Hindlimb muscle (tissue), 1 donor: ENCODE measurements around the gene ACTA2. TPM values are rescaled to one million over a fixed set of nuclear protein-coding genes. Genes with fewer than 3 reads are reported as not detected.

Source experiments
- DNase-seq: peaks from one replicate; pipeline ENCODE4 v3.0.0-alpha.2; 2013
- polyA plus RNA-seq: library from polyadenylated mRNA; unstranded; fragments of 120-200 nt; gene quantifications from one replicate; pipeline ENCODE4 v1.2.1, GENCODE V29; 2013; ENCODE audit not compliant: insufficient read length

Gene ACTA2
- polyA plus RNA-seq, result 220 TPM

DNA sequence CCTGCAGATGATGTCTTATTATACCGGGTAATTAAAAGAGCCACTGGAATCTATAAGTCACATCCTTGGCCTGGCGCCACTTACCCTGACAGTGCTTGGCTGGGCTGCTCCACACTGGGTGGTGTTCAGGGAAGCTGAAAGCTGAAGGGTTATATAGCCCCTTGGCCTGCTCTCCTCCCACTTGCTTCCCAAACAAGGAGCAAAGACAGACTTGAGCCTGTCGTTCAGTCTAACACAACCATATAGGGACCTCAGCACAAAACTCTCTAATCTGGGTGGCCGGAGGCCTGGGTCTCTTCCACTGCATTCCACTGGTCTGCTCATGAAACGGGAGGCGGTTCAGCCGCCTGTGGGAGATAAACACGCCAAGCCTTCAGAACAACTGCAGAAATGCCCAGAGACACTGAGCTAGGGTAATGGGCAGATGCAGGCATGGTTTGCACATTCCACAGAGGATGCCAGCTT, at the start of gene ACTA2:
TSS of gene ACTA2 (minus strand) at position 127 of the 465 bp plus-strand sequence. CDS start 3,843 bp downstream, outside the sequence.
- peak; percentile 58 for DNase-seq

DNA sequence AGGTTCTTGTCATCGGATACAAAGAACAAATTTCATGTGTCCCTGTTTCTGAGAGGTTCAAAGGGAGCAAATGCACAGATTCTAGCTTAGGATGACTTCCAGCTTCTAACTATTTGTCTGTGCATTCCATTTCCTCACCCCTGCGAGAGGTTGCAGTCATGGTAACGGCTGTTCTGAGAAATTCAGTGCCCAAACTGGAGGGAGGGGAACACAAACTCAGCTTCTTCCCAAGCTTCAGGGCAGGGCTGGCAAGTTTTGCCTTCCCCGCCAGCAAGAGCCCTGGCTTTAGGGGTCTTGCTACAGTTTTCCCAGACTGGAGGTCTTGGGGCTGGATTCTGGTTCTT, 49.1 kb upstream of the ACTA2 start:
- no peak for DNase-seq

DNA sequence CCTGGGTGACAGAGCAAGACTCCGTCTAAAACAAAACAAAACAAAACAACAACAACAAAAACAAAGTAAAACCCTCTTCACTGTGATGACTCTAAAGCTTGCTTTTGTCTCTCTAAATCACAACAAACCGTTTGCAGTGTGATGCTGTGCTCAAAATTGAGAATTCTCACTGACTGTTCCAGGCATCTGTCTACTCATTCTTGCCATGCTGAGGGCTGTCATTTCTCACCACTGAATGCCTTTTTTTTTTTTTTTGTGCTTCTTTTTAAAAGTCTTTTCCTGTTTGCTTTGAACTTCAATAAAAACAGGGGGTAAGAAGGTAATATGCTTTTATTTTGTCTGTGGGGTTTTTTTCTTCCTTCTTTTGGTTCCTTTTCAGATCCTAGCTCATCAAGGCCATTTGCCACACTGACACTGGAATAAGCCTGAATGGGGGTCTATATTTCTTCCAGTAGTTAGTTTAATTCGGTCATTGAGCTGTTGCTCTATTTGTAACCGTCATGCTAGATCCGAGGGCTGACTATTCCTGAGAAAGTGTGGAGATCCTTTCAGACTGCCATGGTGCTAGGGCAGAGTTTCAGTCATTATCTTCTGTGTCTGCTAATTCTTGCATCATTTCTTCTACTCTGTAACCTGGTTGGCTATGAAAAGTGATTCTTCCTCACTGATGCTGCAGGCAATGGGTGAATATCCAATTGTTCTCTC, 48.6 kb upstream of the ACTA2 start:
- no peak for DNase-seq

DNA sequence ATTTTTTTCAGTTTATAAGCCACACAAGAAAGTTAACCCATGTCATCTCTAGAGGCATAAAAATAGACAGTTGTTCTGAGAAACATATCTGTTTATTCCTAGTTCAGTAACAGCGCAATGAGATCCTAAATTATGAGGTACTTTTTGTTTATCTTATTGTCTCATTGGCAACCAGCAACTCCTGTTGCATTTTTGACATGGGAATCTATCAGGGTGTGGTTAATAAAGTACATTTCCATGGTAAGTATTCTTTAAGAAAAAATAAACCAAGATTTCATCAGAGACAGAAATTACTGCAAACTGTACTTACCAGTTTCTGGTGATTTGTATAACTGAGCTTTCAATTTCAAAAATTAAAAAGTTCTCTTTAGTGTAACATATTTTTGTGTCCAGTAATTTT, 47.1 kb upstream of the ACTA2 start:
- peak; percentile 40 for DNase-seq

GRCh38 chr10:88996927-88997326, 44.4 kb upstream of the ACTA2 start:
- DNase-seq, result no peak

- no peak for DNase-seq
Observed at GRCh38 chr10:88995156-88995876, 42.7 kb upstream of the ACTA2 start.

DNA sequence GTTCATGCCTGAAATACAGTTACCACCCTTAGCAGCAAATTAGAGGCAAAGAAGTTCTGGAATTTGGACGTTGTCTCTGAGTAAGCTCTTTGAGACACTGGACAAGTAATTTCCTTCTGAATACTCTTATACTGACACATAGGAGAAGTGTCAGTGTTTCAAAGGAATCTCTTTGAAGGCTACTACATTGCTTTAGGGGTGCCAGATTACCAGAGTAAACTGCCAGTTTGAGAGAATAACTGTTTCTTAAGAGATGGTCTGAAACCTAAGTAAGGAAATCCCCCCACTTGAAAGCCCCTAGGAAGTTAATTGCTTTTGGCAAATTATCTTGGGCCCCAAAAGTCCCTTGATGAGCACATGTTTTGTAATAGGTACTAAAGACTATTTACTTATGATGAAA, 41.4 kb upstream of the ACTA2 start:
- DNase-seq, result no peak

DNA sequence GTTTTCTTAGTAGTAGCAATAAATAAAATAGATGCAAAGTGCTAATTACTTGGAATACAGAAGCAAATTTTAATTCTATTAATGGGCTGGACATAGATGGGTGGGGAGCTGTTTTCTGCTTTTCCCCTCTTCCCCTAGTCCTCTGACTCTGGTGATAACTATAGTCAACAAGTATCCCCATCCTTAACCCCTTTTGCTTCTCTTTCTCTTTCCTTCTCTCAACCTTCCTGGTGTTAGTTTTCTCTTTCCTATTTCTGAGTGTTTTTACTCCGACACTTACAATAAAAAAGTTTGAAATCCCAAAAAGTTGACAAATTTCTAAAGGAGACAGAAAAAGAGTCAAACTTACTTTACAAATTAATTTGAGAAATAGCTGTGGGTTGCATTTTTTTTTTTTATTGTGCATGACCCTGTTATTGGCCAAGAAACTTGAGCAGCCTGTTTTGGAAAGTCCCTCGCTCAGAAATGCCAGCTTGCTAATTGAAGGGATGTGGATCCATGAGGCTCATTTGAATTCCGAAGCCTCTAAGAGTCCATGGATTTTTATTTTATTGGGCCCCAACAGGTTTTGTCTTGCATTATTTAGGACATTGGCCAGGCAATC, 40.5 kb upstream of the ACTA2 start:
- DNase-seq, result no peak

- DNase-seq, result no peak
Observed at GRCh38 chr10:88991899-88992320, 39.3 kb upstream of the ACTA2 start.

GRCh38 chr10:88991161-88991898, 38.8 kb upstream of the ACTA2 start:
- DNase-seq, result peak; percentile 84

GRCh38 chr10:88990384-88991160, 38.0 kb upstream of the ACTA2 start, which contains the start of gene FAS:
TSS of gene FAS (plus strand) at chr10:88990798. CDS start at chr10:88990877, 79 bp downstream.
- peak; percentile 69 for DNase-seq

DNA sequence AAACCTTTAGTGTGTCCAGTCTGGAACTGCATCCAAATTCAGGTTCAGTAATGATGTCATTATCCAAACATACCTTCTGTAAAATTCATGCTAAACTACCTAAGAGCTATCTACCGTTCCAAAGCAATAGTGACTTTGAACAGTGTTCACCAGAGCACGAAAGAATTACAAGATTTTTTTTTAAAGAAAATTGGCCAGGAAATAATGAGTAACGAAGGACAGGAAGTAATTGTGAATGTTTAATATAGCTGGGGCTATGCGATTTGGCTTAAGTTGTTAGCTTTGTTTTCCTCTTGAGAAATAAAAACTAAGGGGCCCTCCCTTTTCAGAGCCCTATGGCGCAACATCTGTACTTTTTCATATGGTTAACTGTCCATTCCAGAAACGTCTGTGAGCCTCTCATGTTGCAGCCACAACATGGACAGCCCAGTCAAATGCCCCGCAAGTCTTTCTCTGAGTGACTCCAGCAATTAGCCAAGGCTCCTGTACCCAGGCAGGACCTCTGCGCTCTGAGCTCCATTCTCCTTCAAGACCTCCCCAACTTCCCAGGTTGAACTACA, 37.3 kb upstream of the ACTA2 start:
- DNase-seq, result peak; percentile 58

DNA sequence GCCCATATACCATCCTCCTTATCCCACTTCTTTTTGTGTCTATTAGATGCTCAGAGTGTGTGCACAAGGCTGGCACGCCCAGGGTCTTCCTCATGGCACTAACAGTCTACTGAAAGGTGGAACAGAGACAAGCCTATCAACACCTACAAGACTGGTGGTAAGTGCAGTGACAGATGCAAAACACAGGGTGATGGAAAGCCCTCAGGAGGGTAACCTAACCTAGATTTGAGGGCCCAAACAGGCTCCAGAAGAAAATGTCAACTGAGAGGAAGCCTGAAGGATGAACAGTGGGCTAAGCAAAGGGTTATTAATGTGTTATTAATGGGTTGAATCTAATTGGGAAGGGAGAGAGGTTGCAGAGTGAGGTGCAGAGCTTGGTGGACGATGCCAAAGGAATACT, 36.9 kb upstream of the ACTA2 start:
- DNase-seq, result no peak

GRCh38 chr10:88987840-88988239, 35.3 kb upstream of the ACTA2 start:
- DNase-seq, result no peak

- DNase-seq, result no peak
Observed at GRCh38 chr10:88987243-88987725, 34.7 kb upstream of the ACTA2 start.

DNA sequence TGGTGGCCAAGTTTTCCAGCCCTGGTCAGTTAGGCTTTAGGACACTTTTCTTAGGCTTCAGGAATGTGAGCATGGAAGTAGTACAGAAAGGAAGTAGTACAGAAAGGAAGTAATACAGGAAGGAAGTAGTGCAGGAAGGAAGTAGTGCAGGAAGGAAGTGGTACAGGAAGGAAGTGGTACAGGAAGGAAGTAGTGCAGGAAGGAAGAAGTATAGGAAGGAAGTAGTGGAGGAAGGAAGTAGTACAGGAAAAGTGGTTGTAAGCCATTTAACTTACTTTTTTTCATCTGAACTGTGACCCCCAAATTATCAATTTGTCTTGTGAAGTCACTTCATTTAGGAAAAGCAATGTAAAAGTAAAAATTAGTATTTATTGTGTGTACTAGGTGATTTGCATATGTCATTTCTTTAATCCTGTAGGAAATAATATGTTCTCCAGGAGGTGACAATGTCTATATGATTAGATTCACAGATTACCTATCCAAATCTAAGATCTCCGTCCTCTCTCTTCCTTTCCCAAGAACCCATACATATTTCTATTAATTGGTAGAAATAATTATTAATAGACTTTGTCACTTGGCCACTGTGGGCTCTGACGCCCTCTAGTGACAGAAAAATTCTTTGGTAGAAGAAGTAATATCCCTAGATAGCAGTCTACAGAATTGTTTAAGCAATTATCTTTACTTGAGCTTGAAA, 34.1 kb upstream of the ACTA2 start:
- no peak for DNase-seq

DNA sequence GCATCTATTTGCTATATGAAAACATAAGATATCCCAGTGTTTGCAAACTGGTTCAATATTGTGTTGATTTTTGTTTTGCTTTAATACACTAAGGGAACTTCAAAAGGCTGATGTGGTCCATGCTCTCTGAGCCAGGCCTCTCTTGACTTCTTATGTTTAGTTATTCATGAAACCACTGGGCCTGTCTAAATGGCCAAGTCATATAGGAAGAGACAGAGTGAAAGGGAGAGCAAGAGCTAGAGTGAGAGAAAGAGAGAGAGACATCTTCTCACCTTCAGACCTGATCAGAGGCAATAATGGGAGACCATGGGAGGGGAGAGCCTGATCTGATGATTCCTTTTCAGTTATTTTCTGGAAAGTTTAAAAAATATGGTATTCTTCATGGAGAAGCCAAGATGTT, 32.0 kb upstream of the ACTA2 start:
- DNase-seq, result no peak

DNA sequence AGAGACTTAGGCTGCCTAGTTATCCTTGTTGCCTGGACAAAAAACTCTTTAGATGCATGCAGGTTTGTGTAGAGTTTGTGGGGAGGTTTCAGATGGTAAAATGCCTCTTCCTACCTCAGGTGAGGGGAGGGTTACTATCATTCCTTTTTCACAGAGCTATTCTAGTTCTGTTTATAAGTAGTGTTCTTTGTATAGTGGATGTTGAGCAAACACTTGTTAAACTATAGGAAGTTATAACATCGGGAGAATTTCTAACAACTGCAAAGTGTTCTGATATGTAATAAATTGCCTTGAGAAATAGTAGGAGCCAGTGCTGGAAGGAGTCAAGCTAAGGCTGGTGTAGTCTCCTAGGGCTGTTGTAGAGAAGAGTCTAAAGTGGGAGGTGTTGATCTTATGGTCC, 31.4 kb upstream of the ACTA2 start:
- DNase-seq, result no peak

- DNase-seq, result no peak
Observed at GRCh38 chr10:88983206-88983605, 30.6 kb upstream of the ACTA2 start.

GRCh38 chr10:88982366-88982765, 29.8 kb upstream of the ACTA2 start:
- DNase-seq, result no peak

DNA sequence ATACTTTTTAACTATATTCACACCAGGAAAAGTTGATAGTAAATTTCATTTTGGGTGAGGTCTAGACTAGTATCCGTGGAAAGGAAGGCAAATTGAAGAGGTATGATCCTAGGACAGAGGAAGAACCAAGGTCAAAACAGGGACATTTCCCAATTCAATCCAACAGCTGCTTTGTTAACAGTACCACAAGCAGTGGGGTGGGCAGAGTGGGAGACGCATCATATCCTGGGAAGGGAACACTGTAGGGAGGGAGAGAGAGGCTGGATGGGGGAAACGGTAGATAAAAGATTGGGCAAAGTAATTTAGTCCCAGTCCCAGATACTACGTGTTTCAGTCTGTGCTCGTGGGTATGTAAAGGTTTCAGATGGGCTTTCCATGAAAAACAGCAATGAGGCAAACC, 28.9 kb upstream of the ACTA2 start:
- DNase-seq, result no peak
